Midbrain (tissue), 1 donor: ENCODE results near the gene CDX2.

Experiments
- DNase-seq: peaks from one replicate; lab custom pipeline; 2025; lab: John Stamatoyannopoulos, UW

Gene CDX2

GRCh38 chr13:27928805-27929753 lies 40.0 kb downstream of the CDX2 start:
- DNase-seq = no peak

- no peak for DNase-seq
Observed at GRCh38 chr13:27928353-27928804, 40.7 kb downstream of the CDX2 start.

- no peak for DNase-seq
Observed at GRCh38 chr13:27927444-27928352, 41.4 kb downstream of the CDX2 start.

- no peak for DNase-seq
Observed at GRCh38 chr13:27926644-27927434, 42.3 kb downstream of the CDX2 start.

- no peak for DNase-seq
Observed at GRCh38 chr13:27925220-27925991, 43.7 kb downstream of the CDX2 start.

GRCh38 chr13:27924529-27925141 lies 44.5 kb downstream of the CDX2 start:
- DNase-seq = no peak

GRCh38 chr13:27923794-27924528 lies 45.2 kb downstream of the CDX2 start:
- DNase-seq = no peak

GRCh38 chr13:27922883-27923612 lies 46.1 kb downstream of the CDX2 start:
- DNase-seq = no peak

GRCh38 chr13:27921961-27922882 lies 46.9 kb downstream of the CDX2 start:
- no peak for DNase-seq

- no peak for DNase-seq
Observed at GRCh38 chr13:27921421-27921960, 47.6 kb downstream of the CDX2 start.

GRCh38 chr13:27920677-27921420 lies 48.3 kb downstream of the CDX2 start:
- DNase-seq = no peak

- no peak for DNase-seq
Observed at GRCh38 chr13:27919934-27920676, 49.0 kb downstream of the CDX2 start, which contains the start of gene PDX1. Gene PDX1, plus strand, starts transcription at chr13:27920000. Its CDS starts 139 bp downstream, at chr13:27920139.

GRCh38 chr13:27919659-27919933 lies 49.5 kb downstream of the CDX2 start:
- no peak for DNase-seq

GRCh38 chr13:27918918-27919658 lies 50.0 kb downstream of the CDX2 start:
- DNase-seq = no peak

- DNase-seq = no peak
Observed at GRCh38 chr13:27918041-27918917, 50.8 kb downstream of the CDX2 start.
